K562 (cell line): Measurements from ENCODE around the gene GRIK1. TPM values are rescaled to one million over a fixed set of nuclear protein-coding genes. Genes with fewer than 3 reads are reported as not detected.

Experiments used
- BCLAF1 ChIP-seq, 2 experiments: fragments of 450-650 bp in 1 of 2; IDR thresholded peaks; 2 replicates each; pipeline ENCODE4 v1.6.1; 2011 to 2017; ENCODE audit warnings: low read depth in 2 of 2, antibody characterized with exemption in 1 of 2, borderline replicate concordance in 1 of 2, low read length in 1 of 2, mild to moderate bottlenecking in 1 of 2, mixed read lengths in 1 of 2; ENCODE audit not compliant: control insufficient read depth in 1 of 2
- BRD4 ChIP-seq: fragments of 200-600 bp; sonication (generic); IDR thresholded peaks from 2 replicates; pipeline ENCODE4 v1.6.1; 2017; ENCODE audit warnings: inconsistent platforms
- CHD2 ChIP-seq: IDR thresholded peaks from 2 replicates; pipeline ENCODE4 v1.6.1; 2011; ENCODE audit warnings: low read depth, low read length
- HMBOX1 ChIP-seq: sonication (generic); IDR thresholded peaks from 2 replicates; pipeline ENCODE4 v1.6.1; 2016
- HMG20B ChIP-seq: fragments of 250-450 bp; sonication (Bioruptor Pico); IDR thresholded peaks from 2 replicates; pipeline ENCODE4 v1.5.0; 2021; ENCODE audit warnings: mild to moderate bottlenecking
- SIX5 ChIP-seq, 2 experiments: IDR thresholded peaks; 2 replicates each; pipeline ENCODE4 v1.6.1; 2011; ENCODE audit warnings: low read length in 2 of 2, borderline replicate concordance in 1 of 2, low read depth in 1 of 2, mild to moderate bottlenecking in 1 of 2, moderate library complexity in 1 of 2; ENCODE audit not compliant: insufficient read depth in 1 of 2
- ZBTB2 ChIP-seq: fragments of 450-650 bp; IDR thresholded peaks from 2 replicates; pipeline ENCODE4 v1.6.1; 2016; ENCODE audit warnings: antibody characterized with exemption
- ZBTB40 ChIP-seq, 2 experiments: fragments of 450-650 bp in 1 of 2; sonication (generic) in 1 of 2; formaldehyde crosslinking in 1 of 2; IDR thresholded peaks; 2 replicates each; pipeline versions ENCODE4 v1.7.1 to v1.9.0; 2016 to 2022; ENCODE audit warnings: inconsistent platforms in 1 of 2, mild to moderate bottlenecking in 1 of 2, missing genetic modification reagents in 1 of 2
- ZNF184 ChIP-seq: sonication (generic); formaldehyde crosslinking; IDR thresholded peaks from 2 replicates; pipeline ENCODE4 v1.5.0; 2020; ENCODE audit warnings: missing genetic modification reagents
- ZNF347 ChIP-seq: fragments of 450-650 bp; formaldehyde crosslinking; IDR thresholded peaks from 2 replicates; pipeline ENCODE4 v1.4.0; 2020; ENCODE audit warnings: low read depth, mild to moderate bottlenecking, moderate library complexity
- ZNF507 ChIP-seq: conservative IDR thresholded peaks from 2 replicates; pipeline ENCODE4 v1.6.1; 2017; ENCODE audit warnings: missing genetic modification characterization, missing compliant biosample characterization
- polyA plus RNA-seq, 8 experiments: library from polyadenylated mRNA; depleted of rRNA in 4 of 8; stranded (reverse) in 5 of 8; unstranded in 3 of 8; fragments of >200 nt; fragmentation: Nextera tagmentation in 2 of 8; fragmentation: Illumina TruSeq in 1 of 8; extraction: Ambion mirVana in 2 of 8; extraction: Trizol in 1 of 8; gene quantifications; 2 replicates each; pipeline versions ENCODE4 v1.2.1 to v1.2.3, GENCODE V29; 2011 to 2014; ENCODE audit warnings: inconsistent platforms in 1 of 8, missing spikeins in 1 of 8
- total RNA-seq, 7 experiments: library from RNA; depleted of rRNA in 6 of 7; stranded (reverse); fragments of >200 nt in 6 of 7; fragmentation: Illumina TruSeq in 2 of 7; extraction: Trizol in 2 of 7; gene quantifications; 2 replicates each; pipeline versions ENCODE4 v1.2.1 to v1.2.3, GENCODE V29; 2011 to 2021; ENCODE audit warnings: low replicate concordance in 1 of 7

Gene GRIK1
- total and polyA plus RNA-seq, 9 of the 15 experiments (the other 6 are each of a cell fraction or from before 2014, with no cell fraction given): 0.17 to 2.8 (median 0.53) TPM

GRCh38 chr21:29496337-29496736 is 443.5 kb downstream of the GRIK1 start (continued):
- TF ChIP-seq HMBOX1 (0 out of 2 replicates have a peak, but pooled peaks have one; percentile 19), SIX5 (IDR thresholded peaks at IDR 0.05; ENCODE audit: borderline replicate concordance in 1 of 2, insufficient read depth in 1 of 2, low read depth in 1 of 2, low read length in 2 of 2) (no peak), ZBTB40 (IDR thresholded peaks at IDR 0.05) (no peak), ZBTB40 (CRISPR knock-in tag; IDR thresholded peaks at IDR 0.05) (no peak), ZNF184 (CRISPR knock-in tag) (no peak), BCLAF1 (IDR thresholded peaks at IDR 0.05; ENCODE audit: borderline replicate concordance in 1 of 2, control insufficient read depth in 1 of 2, low read depth in 2 of 2, low read length in 1 of 2) (no peak), HMG20B (CRISPR knock-in tag) (no peak), CHD2 (no peak), ZNF507 (tag) (no peak), ZBTB2 (no peak), ZNF347 (CRISPR knock-in tag) (no peak), BRD4 (no peak)
